Bronchial epithelial cell (primary cell): Measurements from ENCODE around the gene ZBTB44. TPM values are rescaled to one million over a fixed set of nuclear protein-coding genes. Genes with fewer than 3 reads are reported as not detected.
A peak's percentile ranks its signal among the peaks of the same experiment; 100 is the strongest.

Source experiments
- DNase-seq: peaks from one replicate; pipeline ENCODE4 v3.0.0-alpha.2; 2010; ENCODE audit warnings: low read depth
- FAIRE-seq: peaks from 2 replicates; lab custom pipeline; 2011; peaks lifted over from hg19 to GRCh38; lab: Jason Lieb, UNC
- H3K27me3 ChIP-seq: 2 replicates; pipeline ENCODE4 v1.5.1; 2011; ENCODE audit warnings: low read length; ENCODE audit not compliant: control insufficient read depth, insufficient read depth
- H3K36me3 ChIP-seq: 2 replicates; pipeline ENCODE4 v1.5.1; 2011; ENCODE audit warnings: low read length; ENCODE audit not compliant: control insufficient read depth, insufficient read depth
- H3K4me3 ChIP-seq: 2 replicates; pipeline ENCODE4 v1.5.1; 2011; ENCODE audit warnings: mild to moderate bottlenecking, low read depth, low read length, control low read depth
- total RNA-seq: library from RNA; depleted of rRNA; stranded (reverse); fragments of >200 nt; gene quantifications from 2 replicates; pipeline ENCODE4 v1.2.1, GENCODE V29; 2014
- TF ChIP-seq, protein P1 (sequence below): IDR thresholded peaks from 2 replicates; pipeline ENCODE4 v1.5.1; 2011; ENCODE audit warnings: mild to moderate bottlenecking, moderate library complexity, low read length, control low read depth, inconsistent platforms; ENCODE audit not compliant: insufficient read depth, severe bottlenecking

The ZBTB44 gene
- total RNA-seq, 1 donor from 2014 or later: 28.4 TPM

DNA sequence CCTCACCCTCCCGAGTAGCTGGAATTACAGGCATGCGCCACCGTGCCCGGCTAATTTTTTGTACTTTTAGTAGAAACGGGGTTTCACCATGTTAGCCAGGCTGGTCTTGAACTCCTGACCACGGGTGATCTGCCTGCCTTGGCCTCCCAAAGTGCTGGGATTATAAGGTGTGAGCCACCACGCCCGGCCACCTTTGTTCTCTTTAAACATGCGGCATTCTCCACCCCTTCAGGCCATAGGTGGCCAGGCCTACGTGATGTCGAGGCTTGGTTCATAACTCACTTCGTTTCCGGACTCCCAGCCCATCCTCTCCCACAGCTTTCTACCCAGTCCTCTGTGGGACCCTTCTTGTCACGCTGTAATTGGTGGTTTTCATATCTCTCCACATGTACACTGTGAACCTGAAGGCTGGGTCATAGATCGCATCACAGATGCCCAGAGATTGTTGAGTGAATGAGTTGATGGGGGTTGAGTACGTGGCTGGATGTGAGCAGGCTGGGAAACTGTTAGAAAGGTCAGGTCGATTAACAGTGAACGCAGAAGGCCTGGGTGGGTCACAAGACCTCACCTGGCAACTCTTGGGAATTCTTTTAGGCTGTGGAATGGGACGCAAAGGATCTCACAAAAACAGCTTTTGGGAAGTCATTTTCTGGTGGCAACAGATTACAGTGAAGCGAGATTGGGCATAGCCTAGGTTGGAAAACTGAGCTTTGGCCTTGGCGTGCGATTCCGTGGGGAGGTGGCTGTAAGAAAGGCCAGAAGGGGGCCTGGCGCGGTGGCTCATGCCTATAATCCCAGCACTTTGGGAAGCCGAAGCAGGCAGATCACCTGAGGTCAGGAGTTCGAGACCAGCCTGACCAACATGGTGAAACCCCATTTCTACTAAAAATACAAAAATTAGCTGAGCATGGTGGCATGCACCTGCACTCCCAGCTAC, 110.7 kb downstream of the ZBTB44 start:
- Histone ChIP-seq H3K27me3 (no peaks in the 10 kb centered on the region), H3K36me3 (peaks cover 40% of the 10 kb centered on the region), H3K4me3 (no peak overlapping the region)
- TF ChIP-seq, protein P1, sequence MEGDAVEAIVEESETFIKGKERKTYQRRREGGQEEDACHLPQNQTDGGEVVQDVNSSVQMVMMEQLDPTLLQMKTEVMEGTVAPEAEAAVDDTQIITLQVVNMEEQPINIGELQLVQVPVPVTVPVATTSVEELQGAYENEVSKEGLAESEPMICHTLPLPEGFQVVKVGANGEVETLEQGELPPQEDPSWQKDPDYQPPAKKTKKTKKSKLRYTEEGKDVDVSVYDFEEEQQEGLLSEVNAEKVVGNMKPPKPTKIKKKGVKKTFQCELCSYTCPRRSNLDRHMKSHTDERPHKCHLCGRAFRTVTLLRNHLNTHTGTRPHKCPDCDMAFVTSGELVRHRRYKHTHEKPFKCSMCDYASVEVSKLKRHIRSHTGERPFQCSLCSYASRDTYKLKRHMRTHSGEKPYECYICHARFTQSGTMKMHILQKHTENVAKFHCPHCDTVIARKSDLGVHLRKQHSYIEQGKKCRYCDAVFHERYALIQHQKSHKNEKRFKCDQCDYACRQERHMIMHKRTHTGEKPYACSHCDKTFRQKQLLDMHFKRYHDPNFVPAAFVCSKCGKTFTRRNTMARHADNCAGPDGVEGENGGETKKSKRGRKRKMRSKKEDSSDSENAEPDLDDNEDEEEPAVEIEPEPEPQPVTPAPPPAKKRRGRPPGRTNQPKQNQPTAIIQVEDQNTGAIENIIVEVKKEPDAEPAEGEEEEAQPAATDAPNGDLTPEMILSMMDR: no peak
- DNase-seq: no peak
- FAIRE-seq: peak; percentile 32

DNA sequence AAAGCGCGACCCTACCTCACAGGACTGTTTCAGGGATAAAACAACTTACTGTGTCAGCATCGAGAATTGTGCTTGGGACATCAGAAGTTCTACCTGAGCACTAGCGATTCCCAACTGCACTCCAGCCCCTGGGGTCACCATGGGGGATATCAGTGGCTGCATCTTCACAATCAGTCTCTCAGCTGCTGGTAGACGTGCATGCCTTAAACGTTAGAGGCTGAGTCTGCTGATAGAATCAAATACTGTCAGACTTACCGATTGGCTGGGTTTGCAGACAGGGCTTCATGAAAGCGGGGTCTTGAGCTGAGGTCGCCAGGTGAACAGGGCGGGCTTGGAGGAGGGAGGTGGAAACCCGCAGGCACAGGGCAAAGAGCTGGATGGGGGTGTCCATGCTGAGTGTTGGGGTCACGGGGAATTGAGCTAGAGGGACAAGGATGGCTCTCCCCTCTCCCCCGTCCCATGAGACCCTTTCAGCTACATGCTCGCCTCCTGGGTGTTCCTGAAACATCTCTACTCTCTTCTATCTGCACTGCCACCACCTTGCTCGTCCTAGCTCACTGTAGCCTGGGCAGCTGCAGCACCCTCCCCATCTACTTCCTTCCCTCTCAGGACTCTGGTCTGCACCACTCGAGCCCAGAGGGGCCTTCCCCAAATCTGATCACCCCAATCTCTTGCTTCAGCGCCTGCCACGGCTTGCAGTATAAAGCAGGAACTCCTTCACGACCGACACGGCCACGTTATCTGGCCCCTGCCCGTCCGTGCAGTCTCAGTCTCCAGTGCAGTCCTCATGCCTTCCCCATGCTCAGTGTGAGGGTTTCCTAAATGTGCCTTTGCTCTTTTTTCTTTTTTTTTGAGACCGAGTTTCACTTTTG, 111.7 kb downstream of the ZBTB44 start:
- no peak overlapping the region for H3K4me3 ChIP-seq
- no peak for FAIRE-seq
- H3K36me3 ChIP-seq: peaks cover 45% of the 10 kb centered on the region
- no peak for DNase-seq
- no peaks in the 10 kb centered on the region for H3K27me3 ChIP-seq
- TF ChIP-seq, protein P1: no peak

DNA sequence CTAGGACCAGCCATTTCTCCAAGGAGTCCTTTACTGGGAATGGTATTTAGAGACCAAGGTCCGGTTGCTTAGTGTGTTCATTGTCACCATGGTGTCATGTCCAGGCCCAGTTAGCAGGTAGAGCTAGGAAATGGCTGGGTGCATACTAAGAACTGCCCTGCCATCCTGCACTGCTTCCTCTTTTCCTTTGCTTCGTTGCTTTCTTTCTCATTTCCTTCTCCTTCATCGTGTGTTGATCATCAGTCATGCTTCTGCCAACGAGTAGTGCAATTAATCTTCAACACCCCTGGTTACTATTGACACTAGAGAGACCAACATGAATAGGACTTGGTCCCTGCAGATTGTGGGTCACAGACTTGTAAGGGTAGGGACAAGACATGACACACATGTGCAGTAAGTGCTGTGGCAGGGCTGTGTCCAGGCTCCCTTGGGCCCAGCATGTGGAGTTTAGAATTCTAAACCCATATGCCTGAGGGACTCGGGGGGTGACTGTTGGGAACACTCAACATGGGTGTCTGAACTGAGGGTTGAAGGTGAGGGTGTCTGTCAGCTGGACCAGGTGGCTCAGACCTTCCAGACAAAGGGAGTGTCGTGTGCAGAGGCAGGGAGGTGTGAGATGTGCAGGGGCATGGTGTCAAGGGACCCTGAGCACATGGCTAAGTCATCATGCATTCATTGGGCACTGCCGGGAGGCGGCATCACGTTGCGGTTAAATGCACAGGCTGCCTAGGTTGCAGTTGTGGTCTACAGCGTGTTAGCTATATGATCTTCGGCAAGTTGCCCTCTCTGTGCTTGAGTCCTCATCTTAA, 112.5 kb downstream of the ZBTB44 start:
- peaks cover 52% of the 10 kb centered on the region for H3K36me3 ChIP-seq
- FAIRE-seq (no peak), DNase-seq (no peak)
- TF ChIP-seq, protein P1: no peak
- H3K4me3 ChIP-seq: no peak overlapping the region
- H3K27me3 ChIP-seq: no peaks in the 10 kb centered on the region

DNA sequence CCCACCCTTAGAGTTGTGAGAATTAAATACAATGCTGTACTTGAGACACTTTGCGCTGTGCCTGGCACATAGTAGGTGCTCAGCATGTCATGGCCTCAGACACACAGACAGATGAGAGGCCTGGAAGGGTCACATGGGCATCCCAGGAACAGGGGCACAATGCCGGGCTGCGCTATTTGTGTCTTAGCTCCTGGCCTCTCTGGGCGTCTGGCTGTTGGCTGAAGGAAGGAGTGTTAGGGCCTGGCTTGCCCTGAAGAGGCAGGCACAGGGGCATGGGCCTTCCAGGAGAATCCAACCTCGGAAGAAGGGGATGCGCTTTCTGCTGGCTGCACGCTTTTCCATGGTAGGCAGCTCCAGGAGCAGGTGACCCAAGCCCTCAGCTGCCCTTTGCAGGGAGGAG, 113.7 kb downstream of the ZBTB44 start:
- no peak overlapping the region for H3K4me3 ChIP-seq
- H3K36me3 ChIP-seq: peaks cover 51% of the 10 kb centered on the region
- DNase-seq: no peak
- TF ChIP-seq, protein P1: no peak
- H3K27me3 ChIP-seq: no peaks in the 10 kb centered on the region
- no peak for FAIRE-seq

DNA sequence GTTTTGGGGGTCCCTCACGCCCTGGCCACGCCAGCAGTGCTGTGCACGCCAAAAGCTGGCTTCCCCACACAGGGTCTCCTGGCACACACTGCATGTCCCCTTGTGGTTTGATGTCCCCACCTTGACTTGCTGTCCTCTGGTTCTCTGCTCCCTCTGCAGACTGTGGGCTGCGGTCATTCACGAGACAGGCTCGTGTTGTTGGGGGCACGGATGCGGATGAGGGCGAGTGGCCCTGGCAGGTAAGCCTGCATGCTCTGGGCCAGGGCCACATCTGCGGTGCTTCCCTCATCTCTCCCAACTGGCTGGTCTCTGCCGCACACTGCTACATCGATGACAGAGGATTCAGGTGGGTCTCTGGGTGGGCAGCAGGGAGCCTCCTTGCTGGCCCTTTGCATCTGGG, 114.9 kb downstream of the ZBTB44 start:
- Histone ChIP-seq H3K27me3 (no peaks in the 10 kb centered on the region), H3K4me3 (no peak overlapping the region), H3K36me3 (peaks cover 49% of the 10 kb centered on the region)
- TF ChIP-seq, protein P1: no peak
- DNase-seq (no peak), FAIRE-seq (no peak)
